PFSK-1 (cell line): ENCODE data around the gene KITLG.

Source experiments
- FOXP2 ChIP-seq: optimal IDR thresholded peaks from 2 replicates; pipeline ENCODE3; 2011; ENCODE audit warnings: borderline replicate concordance, control low read depth, inconsistent platforms; ENCODE audit not compliant: insufficient read depth; ENCODE audit errors: extremely low read length, extremely low read depth
- POLR2AphosphoS5 ChIP-seq: IDR thresholded peaks from 2 replicates; pipeline ENCODE4 v1.6.1; 2012; ENCODE audit warnings: low read depth, mild to moderate bottlenecking, control low read depth, low read length, moderate library complexity
- SIN3A ChIP-seq: IDR thresholded peaks from 2 replicates; pipeline ENCODE4 v1.6.1; 2012; ENCODE audit warnings: mild to moderate bottlenecking, low read length, moderate library complexity, borderline replicate concordance; ENCODE audit not compliant: insufficient read depth
- TAF1 ChIP-seq: IDR thresholded peaks from 2 replicates; pipeline ENCODE4 v1.6.1; 2012; ENCODE audit warnings: low read length, control low read depth, borderline replicate concordance; ENCODE audit not compliant: insufficient read depth
- TF ChIP-seq, protein P1 (sequence below), 2 experiments: IDR thresholded peaks; 2 replicates each; pipeline versions ENCODE4 v1.6.1 to v1.8.0; 2011 to 2012; ENCODE audit warnings: low read depth in 2 of 2, low read length in 2 of 2, control low read depth in 1 of 2, inconsistent platforms in 1 of 2, mild to moderate bottlenecking in 1 of 2, moderate library complexity in 1 of 2; ENCODE audit not compliant: insufficient read depth in 1 of 2

KITLG gene

DNA sequence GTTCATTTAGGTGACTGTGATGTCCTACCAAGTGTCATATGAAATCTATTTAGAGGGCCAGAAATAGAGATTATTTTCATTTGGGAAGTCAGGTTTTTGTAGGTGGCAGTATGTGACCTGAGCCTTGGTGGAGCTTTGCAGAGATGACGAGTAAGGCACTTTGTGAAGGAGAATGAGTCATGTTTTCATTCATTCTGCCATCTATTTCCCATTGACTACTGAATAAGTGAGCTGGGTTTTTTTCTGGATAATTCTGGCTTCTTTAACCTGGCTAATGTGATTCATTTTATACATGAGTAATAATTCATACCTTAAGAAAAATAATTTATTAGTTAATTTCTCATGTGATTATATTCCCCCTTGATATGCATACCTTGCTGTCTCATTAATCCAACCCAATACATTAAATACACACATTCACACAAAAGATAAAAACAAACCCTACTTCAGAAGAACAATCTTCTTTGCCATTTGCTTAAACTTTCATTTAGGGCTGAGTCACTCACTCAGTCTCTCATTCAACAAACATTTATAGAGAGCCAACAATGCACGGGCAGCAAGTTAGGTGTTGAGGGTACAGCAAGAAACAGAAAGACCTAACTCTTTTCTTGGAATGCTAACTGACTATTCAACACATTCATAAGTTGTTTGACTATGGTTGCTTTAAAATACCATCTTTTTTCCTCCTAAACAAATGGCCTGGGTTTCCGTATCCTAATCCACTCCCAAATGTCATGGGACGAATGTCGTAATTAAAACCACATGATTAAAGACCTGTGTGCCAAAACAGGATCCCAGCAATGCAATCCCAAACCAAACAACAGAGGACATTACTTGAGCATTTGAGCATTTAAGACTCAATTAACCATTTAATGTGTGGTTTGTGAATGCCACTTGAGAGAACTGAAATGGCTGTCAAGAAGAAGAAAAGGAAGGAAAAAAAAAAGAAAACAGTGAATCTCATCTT lies 78.0 kb downstream of the KITLG start:
- TF ChIP-seq TAF1, result no peak
- TF ChIP-seq POLR2AphosphoS5, result no peak
- no peak for TF ChIP-seq SIN3A

DNA sequence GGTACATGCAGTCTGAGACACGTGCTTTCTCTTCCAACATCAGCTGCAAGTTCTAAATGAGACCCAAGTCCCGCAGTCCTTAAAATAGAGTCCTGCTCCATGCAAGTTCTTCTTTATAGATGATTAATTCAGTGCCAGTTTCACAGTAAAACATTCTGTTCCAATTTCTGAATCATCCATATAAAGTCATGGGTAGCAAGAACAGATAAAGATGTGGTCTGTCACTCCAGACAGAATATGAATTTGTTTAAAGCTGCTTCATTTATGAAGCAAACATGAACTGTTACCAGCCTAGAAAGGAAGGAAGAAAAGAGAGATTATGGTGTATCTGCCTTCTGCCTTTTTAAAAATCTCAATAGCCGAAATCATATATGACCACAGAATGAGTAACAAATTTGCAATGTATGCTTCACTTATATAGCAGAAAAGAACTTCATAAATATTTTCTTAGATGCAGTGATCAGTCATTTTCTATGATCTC lies 83.3 kb downstream of the KITLG start:
- no peak for TF ChIP-seq TAF1
- TF ChIP-seq, protein P1, sequence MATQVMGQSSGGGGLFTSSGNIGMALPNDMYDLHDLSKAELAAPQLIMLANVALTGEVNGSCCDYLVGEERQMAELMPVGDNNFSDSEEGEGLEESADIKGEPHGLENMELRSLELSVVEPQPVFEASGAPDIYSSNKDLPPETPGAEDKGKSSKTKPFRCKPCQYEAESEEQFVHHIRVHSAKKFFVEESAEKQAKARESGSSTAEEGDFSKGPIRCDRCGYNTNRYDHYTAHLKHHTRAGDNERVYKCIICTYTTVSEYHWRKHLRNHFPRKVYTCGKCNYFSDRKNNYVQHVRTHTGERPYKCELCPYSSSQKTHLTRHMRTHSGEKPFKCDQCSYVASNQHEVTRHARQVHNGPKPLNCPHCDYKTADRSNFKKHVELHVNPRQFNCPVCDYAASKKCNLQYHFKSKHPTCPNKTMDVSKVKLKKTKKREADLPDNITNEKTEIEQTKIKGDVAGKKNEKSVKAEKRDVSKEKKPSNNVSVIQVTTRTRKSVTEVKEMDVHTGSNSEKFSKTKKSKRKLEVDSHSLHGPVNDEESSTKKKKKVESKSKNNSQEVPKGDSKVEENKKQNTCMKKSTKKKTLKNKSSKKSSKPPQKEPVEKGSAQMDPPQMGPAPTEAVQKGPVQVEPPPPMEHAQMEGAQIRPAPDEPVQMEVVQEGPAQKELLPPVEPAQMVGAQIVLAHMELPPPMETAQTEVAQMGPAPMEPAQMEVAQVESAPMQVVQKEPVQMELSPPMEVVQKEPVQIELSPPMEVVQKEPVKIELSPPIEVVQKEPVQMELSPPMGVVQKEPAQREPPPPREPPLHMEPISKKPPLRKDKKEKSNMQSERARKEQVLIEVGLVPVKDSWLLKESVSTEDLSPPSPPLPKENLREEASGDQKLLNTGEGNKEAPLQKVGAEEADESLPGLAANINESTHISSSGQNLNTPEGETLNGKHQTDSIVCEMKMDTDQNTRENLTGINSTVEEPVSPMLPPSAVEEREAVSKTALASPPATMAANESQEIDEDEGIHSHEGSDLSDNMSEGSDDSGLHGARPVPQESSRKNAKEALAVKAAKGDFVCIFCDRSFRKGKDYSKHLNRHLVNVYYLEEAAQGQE (IDR thresholded peaks at IDR 0.05; ENCODE audit: insufficient read depth in 1 of 2, low read depth in 2 of 2, low read length in 2 of 2), result no peak

DNA sequence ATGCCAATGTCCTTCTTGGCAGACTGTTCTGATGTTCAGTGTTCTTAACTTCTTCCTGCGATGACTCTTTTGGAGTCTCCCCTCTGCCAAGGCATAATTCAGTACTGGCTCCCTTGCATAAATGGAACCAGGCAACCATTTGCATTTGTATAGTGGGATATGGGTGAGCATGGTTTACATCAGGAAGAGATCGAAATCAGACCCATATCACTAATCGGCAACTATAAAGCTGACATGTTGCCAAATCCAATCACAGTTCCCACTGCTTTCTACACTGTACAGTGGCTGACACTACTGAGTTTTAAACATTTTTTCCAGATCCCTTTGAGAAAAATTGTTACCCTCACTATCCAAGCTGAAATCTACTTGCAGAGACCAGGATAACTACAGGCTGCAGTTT lies 83.8 kb downstream of the KITLG start:
- TF ChIP-seq, protein P1 (IDR thresholded peaks at IDR 0.05; ENCODE audit: insufficient read depth in 1 of 2, low read depth in 2 of 2, low read length in 2 of 2), result no peak
- TF ChIP-seq SIN3A, result no peak
- TF ChIP-seq TAF1, result no peak
- TF ChIP-seq POLR2AphosphoS5, result no peak
- no peak for TF ChIP-seq FOXP2

DNA sequence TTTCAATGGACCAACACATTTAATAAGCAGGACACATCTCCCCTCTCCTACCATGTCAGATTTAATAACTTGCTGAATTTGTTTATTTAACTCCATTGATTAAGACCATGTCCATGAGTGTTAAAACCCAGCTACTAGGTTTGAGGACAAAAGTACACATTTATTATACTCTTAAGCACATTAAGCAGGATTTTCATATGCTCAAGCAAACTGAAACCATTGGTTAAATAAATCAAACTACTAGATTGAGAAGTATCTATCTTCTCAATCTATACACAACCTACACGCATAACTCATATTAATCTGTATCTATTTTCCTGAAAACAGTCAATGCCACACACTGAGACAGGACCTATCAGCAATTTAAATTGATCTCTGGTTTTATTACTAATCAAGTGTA lies 85.2 kb downstream of the KITLG start:
- TF ChIP-seq TAF1, result no peak
- no peak for TF ChIP-seq SIN3A
- no peak for TF ChIP-seq POLR2AphosphoS5
- no peak for TF ChIP-seq FOXP2
- TF ChIP-seq, protein P1 (IDR thresholded peaks at IDR 0.05; ENCODE audit: insufficient read depth in 1 of 2, low read depth in 2 of 2, low read length in 2 of 2), result no peak

DNA sequence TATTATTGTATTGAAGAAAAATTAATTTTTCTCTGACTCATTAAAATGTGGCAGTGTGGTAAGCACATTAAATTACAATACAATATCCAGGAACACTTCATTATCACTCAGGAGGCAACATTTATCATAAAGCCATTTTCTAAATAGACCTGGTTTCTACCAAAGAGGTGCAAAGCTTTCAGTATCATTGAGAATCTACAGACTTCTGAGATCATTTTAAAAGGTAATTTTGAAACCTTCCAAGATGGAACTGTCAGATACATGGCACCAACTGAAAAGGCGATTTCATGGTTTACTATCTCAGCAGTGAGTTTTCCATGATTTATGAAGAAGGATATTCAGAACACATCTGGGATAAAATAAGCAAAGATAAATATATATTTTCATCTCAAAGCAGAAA lies 85.8 kb downstream of the KITLG start:
- TF ChIP-seq, protein P1 (IDR thresholded peaks at IDR 0.05; ENCODE audit: insufficient read depth in 1 of 2, low read depth in 2 of 2, low read length in 2 of 2), result no peak
- TF ChIP-seq SIN3A (no peak), FOXP2 (no peak), POLR2AphosphoS5 (no peak)
